ENCODE measurements around the gene ZNF77.
"Not testable (repeated sequence)": the region's sequence is repeated elsewhere in the genome, so short reads cannot be mapped to it uniquely, and the experiment has no call there.

Gene ZNF77

GRCh38 chr19:2944775-2945574 lies at the start of gene ZNF77:
ZNF77 (minus strand) TSS chr19:2944971; CDS start chr19:2944840, 131 bp downstream.
- peak; percentile 99 for DNase-seq (ENCODE audit: low read depth in 2 of 2)

DNA sequence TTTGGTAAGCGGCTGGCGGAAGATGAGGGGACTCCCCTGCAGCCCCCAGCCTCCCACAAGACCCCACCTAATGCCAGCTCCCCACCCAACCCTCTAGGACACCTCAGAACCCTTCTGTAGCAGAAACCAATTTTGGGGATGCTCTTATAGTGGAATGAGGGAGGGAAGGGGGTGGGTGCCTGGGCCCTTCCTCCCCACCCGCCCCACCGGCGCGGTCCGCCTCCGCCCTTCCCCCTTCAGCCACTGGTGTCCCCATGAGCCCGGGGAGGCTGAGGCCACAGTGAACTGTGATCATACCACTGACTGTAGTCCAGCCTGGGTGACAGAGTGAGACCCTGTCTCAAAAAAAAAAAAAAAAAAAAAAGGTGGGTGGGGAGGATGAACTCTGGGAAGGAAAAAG lies 48.8 kb upstream of the ZNF77 start:
- DNase-seq (ENCODE audit: low read depth in 2 of 2), result no peak

DNA sequence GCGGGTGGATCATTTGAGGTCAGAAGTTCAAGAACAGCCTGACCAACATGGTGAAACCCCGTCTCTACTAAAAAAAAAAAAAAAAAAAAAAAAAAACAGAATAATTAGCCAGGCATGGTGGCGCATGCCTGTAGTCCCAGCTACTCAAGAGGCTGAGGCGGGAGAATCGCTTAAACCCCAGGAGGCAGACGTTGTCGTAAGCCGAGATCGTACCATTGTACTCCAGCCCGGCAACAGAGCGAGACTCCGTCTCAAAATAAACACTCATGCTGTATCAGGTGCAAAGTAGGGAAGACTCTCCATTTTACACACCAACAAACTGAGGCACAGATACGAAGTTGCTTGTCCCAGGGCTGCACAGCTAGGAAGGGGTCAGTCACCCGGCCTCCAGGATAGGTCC lies 48.2 kb upstream of the ZNF77 start:
- DNase-seq (ENCODE audit: low read depth in 2 of 2), result no peak

DNA sequence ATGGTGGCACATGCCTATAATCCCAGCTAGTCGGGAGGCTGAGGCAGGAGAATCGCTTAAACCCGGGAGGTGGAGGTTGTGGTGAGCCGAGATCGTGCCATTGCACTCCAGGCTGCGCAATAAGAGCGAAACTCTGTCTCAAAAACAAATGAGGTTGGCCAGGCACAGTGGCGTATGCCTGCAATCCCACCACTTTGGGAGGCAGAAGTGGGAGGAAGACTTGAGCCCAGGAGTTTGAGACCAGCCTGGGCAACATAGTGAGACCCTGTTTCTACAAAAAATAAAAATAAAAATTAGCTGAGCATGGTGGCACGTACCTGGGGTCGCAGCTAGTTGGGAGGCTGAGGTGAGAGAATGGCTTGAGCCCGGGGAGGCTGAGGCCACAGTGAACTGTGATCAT lies 47.6 kb upstream of the ZNF77 start:
- DNase-seq (ENCODE audit: low read depth in 2 of 2), result not testable (repeated sequence)

DNA sequence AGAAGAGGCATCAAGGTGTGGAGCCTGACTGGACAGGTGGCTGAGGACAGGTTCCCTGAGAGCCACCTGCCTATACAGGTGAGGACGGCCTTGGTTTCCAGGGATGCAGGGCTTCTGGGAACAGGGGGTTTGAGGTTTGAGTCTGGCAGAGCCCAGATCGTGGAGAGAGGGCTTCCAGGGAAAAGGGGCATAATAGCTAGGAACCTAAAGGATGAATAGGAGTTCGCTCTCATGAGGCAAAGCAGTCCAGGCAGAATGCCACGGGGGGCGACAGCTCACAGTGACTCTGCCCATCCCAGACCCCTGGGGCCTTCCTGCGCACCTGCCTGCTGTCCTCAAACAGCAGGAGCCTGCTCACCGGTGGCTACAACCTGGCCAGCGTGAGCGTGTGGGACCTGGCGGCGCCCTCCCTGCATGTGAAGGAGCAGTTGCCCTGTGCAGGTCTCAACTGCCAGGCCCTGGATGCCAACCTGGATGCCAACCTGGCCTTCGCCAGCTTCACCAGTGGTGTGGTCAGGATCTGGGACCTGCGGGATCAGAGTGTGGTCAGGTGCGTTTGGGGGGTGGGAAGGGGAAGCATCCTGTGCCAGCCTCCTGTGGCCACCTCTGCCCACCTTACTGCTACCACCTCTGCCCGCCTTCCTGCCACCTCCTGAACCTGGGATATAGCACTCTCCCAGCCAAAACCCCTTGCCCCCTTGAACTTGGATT lies 44.6 kb upstream of the ZNF77 start:
- no peak for DNase-seq (ENCODE audit: low read depth in 2 of 2)

DNA sequence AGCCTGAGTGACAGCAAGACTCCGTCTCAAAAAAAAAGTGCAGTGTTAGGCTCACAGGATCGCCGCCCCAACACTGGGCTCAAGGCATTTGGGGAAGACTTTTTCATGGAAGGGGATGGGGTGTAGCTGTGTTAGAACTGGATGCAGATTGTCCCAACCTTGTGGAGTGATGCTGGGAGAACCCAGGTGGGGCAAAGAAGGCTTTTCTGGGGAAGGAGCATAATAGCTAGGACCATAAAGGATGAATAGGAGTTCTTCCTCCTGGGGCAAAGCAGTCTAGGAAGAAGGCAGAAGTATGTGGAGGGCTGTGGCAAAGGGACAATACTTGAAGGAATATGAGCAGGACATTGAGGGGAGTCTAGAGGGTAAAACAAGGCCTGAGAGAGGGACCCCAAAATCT lies 43.8 kb upstream of the ZNF77 start:
- DNase-seq (ENCODE audit: low read depth in 2 of 2), result no peak

DNA sequence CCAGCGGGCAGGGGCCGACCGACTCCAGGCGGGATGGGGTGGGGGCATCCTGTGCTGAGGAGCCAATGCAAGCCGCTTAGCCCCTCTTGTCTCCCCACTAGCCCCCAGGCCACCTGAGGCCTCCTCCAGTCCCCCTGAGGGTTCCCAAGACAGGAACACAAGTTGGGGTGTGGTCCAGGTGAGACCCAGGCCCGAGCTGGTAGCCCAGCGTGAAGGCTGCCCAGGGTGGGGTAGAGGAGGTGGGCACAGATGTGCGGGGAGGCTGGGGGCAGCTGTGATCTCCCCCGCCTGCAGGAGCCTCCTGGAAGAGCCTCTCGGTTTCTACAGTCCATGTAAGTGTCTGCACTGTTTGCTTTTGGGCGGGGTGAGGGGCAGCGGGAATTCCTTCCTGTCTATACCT lies 43.0 kb upstream of the ZNF77 start:
- no peak for DNase-seq (ENCODE audit: low read depth in 2 of 2)

DNA sequence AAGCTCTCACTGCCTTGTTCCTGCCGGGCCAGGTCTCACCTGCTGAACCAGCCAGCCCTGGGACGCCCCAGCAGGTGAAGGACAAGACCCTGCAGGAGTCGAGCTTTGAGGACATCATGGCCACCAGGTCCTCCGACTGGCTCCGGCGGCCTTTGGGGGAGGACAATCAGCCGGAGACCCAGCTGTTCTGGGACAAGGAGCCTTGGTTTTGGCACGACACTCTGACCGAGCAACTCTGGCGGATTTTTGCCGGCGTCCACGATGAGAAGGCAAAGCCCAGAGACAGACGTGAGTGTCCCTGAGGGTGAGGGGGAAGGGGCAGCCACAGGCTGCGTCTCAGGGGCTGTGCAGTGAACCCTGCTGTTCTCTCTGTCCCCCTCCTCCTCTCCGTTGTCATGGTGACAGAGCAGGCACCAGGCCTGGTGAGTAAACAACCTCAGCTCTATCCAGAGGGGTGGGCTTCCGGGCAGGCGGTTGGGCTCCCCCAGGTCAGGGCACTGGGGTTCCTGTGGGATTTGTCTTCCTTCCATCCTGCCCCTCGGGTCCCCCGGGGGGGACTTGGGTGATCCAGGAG lies 42.3 kb upstream of the ZNF77 start:
- DNase-seq (ENCODE audit: low read depth in 2 of 2), result no peak

DNA sequence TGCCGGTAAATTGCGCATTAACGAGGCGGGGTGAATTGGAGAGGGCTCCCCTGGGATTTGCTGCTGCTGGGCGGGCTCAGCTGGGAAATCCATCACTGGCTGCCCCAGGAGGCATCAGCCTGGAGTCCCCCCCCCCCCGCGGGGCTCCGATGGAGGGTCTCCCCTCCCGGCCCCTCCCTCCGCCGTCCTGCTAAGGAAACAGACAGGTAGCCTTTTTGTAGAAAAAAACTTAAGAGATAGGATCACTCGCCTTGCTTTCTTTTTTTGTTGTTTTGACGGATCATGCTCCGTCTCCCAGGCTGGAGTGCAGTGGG lies 39.4 kb upstream of the ZNF77 start:
- no peak for DNase-seq (ENCODE audit: low read depth in 2 of 2)

DNA sequence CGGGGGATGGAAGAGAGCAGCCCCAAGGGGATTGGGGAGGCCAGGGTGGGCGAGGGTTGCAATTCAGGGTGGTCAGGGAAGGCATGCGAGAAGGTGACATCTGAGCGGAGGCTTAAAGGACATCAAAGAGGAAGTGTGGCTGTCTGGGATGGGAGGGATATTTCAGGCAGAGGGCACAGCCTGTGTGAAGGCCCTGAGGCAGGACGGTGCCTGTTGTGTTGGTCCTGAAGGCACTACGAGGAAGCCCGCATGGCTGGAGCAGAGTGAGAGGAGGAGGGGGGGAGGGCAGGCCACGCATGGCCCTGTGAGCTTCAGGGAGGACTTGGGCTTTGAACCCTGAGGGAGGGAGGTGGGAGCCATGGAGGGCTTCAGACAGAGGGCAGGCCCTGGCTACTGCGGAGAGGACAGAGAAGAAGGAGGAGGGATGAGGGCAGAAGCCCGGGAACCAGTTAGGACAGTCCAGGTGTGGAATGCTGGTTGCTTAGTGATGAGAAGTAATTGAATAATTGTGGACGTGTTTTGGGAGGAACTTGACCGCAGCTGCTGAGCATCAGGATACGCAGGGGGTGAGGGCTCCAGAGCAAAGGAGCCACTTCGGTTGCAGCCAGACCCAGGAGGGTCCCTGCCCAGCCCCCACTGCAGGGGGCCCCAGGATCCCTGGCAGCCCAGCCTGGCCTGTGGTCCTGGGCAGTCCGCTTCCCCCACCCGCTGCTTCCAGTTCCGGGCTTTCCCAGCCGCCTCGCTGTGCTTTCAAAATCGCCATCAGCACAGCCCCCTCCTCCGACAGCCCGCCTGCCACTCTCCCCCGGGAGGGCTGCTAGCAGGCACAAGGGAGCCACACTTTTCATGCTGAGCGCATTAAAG lies 38.8 kb upstream of the ZNF77 start:
- no peak for DNase-seq (ENCODE audit: low read depth in 2 of 2)

DNA sequence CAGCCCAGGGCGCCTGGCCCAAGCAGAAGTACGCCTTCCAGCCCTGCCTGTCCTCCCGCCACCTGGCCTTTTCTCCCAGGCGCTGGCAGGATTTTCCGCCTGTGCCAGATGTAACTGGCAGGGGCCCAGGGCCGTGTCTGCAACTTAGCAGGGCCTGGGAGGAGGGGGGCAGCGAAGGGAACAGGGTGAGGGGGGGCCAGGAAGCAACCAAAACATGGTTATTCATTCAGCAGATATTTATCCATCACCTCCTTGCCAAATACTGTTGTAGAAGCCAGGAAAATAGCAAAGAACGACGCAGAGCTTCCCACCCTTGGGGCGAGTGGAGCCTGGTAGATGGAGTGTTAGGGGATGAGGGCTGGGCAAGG lies 38.2 kb upstream of the ZNF77 start:
- DNase-seq (ENCODE audit: low read depth in 2 of 2), result no peak

- no peak for DNase-seq (ENCODE audit: low read depth in 2 of 2)
These were observed 37.8 kb upstream of the ZNF77 start for GRCh38 chr19:2982561-2982960.

DNA sequence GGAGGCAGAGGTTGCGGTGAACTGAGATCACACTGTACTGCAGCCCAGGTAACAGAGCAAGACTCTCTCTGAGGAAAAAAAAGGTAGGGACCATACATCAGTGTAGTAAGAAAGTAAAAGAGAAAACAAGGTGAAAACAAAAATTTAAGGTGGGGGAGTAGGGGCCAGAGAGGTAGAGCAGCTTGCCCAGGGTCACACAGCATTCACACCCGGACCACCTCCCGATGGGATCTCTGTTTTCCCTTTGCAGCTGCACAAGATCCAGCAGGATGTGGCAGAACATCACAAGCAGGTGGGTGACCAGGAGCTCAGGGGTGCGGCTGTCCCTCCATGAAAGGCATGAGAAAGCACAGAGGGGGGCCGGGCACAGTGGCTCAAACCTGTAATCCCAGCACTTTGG lies 37.1 kb upstream of the ZNF77 start:
- DNase-seq (ENCODE audit: low read depth in 2 of 2), result no peak

GRCh38 chr19:2978772-2979171 lies 34.0 kb upstream of the ZNF77 start:
- no peak for DNase-seq (ENCODE audit: low read depth in 2 of 2)

DNA sequence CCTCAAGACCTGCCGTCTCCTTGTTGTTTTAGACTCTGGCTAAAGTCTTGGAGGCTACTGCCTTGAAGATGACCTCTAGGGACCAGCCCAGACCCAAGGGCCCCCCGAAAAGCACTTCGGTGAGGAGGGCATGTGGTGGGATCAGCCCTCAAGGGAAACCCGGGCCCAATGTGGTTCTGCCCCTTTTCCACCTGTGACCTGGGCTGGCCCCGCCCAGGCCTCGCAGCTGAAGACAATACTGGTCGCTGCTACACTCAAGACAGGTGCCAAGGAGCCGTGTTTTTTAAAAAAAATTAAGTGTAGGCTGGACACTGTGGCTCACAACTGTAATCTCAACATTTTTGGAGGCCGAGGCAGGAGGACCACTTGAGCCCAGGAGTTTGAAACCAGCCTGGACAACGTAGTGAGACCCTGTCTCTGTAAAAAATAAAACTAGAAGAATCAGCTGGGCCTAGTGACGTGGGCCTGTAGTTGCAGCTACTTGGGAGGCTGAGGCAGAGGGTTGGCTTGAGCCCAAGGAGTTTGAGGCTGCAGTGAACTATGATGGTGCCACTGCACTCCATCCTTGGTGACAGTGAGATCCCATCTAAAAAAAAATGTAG lies 33.5 kb upstream of the ZNF77 start:
- no peak for DNase-seq (ENCODE audit: low read depth in 2 of 2)

- DNase-seq (ENCODE audit: low read depth in 2 of 2), result no peak
These were observed 33.0 kb upstream of the ZNF77 start for GRCh38 chr19:2977746-2978138.

DNA sequence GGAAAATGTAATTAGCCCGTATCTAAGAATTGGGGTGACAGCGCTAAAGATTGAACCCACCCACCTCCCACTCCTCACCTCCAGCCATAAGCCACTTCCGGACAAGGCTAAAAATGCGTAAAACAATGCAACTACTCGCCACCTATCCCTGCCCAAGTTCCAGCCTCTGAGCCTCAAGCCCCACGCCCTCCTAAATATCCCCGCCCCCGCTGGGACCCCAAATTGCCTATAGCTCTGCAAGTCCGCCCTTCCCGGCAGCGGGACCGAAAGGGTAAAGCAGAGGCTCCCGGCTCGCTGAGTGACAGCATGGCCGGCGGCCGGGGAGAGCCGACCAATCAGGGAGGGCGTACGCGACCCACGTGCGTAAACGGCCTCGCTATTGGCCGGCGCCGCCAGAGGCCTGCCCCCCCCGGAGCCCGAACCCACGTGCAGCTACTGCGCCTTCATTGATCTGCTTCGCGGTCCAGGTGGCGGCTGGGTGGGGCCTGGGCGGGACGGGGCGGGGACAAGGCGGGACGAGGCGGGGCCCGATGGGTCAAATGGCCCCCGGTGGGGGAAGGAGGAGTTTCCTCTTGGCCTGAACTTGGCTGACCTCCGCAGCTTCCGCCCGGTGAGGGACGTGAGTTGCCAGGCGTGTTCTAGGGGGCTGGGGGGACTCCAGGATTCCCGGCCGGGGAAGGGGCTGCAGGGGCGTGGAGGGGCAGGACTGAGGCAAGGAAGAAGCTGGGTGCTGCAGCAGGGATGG lies 32.4 kb upstream of the ZNF77 start, which contains the start of gene TLE6:
Gene TLE6, plus strand, starts transcription at position 564 of the 745 bp plus-strand sequence. CDS start 670 bp downstream, outside the sequence.
- DNase-seq (ENCODE audit: low read depth in 2 of 2), result peak; percentile 87 to 89

DNA sequence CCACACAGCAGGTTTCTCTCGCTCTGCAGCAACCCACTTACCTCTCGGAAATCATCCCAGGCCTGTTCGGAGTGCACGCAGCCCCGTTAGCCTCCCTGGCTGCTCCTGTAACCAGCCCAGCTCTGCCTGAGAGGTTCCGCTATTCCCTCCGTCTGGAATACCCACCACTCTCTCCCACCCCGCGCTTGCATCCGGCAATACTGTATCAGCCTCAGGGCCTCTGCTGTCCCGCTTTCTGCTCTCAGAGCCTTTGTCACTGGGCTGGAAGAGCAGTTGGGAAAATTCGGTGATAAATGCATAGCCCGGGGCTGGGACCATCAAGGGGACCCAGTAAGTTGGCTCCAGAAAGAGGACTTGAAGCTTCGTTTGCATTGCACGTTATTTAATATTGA lies 31.8 kb upstream of the ZNF77 start:
- no peak for DNase-seq (ENCODE audit: low read depth in 2 of 2)

DNA sequence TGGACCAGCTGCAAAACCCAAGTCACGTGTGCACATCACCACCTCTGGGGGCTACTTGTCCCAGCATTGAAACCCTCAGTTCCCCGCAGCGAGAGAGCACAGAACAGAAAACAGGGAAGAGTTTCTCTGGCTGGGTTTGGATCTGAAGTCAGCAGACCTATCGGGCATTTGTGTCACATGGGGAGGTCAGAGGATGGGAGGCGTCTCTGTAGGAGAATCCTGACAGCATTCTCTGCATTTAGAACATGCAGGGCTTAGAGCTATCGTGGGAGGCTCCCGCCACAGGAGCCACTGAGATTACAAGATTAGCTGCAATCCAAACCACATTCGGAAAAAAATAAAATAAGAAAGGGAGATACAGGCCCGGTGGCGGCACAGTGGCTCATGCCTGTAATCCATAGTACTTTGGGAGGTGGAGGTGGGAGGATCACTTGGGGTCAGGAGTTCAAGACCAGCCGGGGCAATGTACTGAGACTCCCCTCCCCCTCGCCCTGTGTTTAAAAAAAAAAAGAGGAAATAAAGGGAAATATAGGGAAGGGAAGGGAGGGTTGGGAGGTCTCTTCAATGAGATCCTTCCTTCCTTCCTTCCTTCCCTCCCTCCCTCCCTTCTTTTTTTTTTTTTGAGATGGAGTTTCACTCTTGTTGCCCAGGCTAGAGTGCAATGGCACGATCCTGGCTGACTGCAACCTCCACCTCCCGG lies 29.7 kb upstream of the ZNF77 start:
- no peak for DNase-seq (ENCODE audit: low read depth in 2 of 2)

DNA sequence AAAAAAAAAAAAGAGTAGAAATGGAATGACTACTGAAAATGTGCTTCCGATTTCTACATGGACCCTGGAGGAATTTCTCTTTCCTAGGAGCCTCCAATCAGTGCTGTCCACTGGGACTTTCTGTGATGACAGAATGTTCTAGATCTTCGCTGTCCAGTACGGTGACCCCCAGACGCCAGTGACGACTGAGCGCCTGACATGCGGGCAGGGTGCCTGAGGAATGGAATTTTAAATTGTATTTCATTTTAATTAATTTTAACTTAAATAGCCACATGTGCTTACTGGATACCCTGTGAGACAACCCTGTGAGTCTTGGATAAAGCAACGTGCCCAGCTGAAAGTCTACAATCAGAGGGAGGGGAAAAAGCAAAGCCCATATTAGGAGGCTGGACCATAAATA lies 28.5 kb upstream of the ZNF77 start:
- no peak for DNase-seq (ENCODE audit: low read depth in 2 of 2)
